MM.1S (cell line): Measurements from ENCODE around the gene PFDN4.

Source experiments
- CTCF ChIP-seq: fragments of 300-600 bp; sonication (generic); IDR thresholded peaks from 2 replicates; pipeline ENCODE4 v1.5.1; 2016; ENCODE audit warnings: antibody characterized with exemption, low read length, mixed read lengths
- EZH2 ChIP-seq: fragments of 300-600 bp; sonication (generic); optimal IDR thresholded peaks from 2 replicates; pipeline ENCODE3; 2017; ENCODE audit warnings: low read depth, mild to moderate bottlenecking, antibody characterized with exemption, low read length, mixed read lengths

GRCh38 chr20:54266844-54267243, 59.0 kb downstream of the PFDN4 start:
- TF ChIP-seq EZH2 (no peak), CTCF (no peak)
